ENCODE results near the gene ZNF319.

Gene ZNF319

GRCh38 chr16:57971848-57972247 lies 28.6 kb downstream of the ZNF319 start:
- DNase-seq = no peak

GRCh38 chr16:57970970-57971369 lies 29.5 kb downstream of the ZNF319 start, which contains the start of gene CNGB1:
Gene CNGB1, minus strand, starts transcription at chr16:57971128. Its CDS starts 3,842 bp downstream, at chr16:57967286.
- no peak for DNase-seq

GRCh38 chr16:57970319-57970718 lies 30.2 kb downstream of the ZNF319 start:
- no peak for DNase-seq

- DNase-seq = no peak
Measured at GRCh38 chr16:57969451-57970123, 30.9 kb downstream of the ZNF319 start.

- no peak for DNase-seq
Measured at GRCh38 chr16:57967916-57968315, 32.6 kb downstream of the ZNF319 start.

GRCh38 chr16:57966986-57967385 lies 33.5 kb downstream of the ZNF319 start:
- DNase-seq = no peak

GRCh38 chr16:57966204-57966771 lies 34.2 kb downstream of the ZNF319 start:
- DNase-seq = no peak

GRCh38 chr16:57964157-57964700 lies 36.2 kb downstream of the ZNF319 start:
- DNase-seq = no peak

GRCh38 chr16:57962756-57963155 lies 37.7 kb downstream of the ZNF319 start:
- no peak for DNase-seq

GRCh38 chr16:57962046-57962445 lies 38.4 kb downstream of the ZNF319 start:
- DNase-seq = no peak

GRCh38 chr16:57961538-57961937 lies 38.9 kb downstream of the ZNF319 start:
- no peak for DNase-seq

- DNase-seq = no peak
Measured at GRCh38 chr16:57960826-57961472, 39.5 kb downstream of the ZNF319 start.

- DNase-seq = no peak
Measured at GRCh38 chr16:57960310-57960709, 40.2 kb downstream of the ZNF319 start.

GRCh38 chr16:57959804-57960203 lies 40.7 kb downstream of the ZNF319 start:
- DNase-seq = no peak

- no peak for DNase-seq
Measured at GRCh38 chr16:57959121-57959520, 41.4 kb downstream of the ZNF319 start.

GRCh38 chr16:57958544-57958943 lies 41.9 kb downstream of the ZNF319 start:
- no peak for DNase-seq

GRCh38 chr16:57957673-57958392 lies 42.6 kb downstream of the ZNF319 start:
- no peak for DNase-seq

- DNase-seq = no peak
Measured at GRCh38 chr16:57956924-57957672, 43.4 kb downstream of the ZNF319 start.

- no peak for DNase-seq
Measured at GRCh38 chr16:57956270-57956808, 44.1 kb downstream of the ZNF319 start.

GRCh38 chr16:57955572-57956188 lies 44.8 kb downstream of the ZNF319 start:
- DNase-seq = no peak

GRCh38 chr16:57953857-57954256 lies 46.6 kb downstream of the ZNF319 start:
- no peak for DNase-seq

- DNase-seq = no peak
Measured at GRCh38 chr16:57952909-57953308, 47.6 kb downstream of the ZNF319 start.

All from hippocampal formation (tissue), 2 donors.